NCI-H226 (cell line): ENCODE results near the gene NRARP.
"Not testable (repeated sequence)": the region's sequence is repeated elsewhere in the genome, so short reads cannot be mapped to it uniquely, and the experiment has no call there.

Experiments used
- DNase-seq: peaks from one replicate; pipeline ENCODE4 v3.0.0-alpha.2; 2015

NRARP gene, protein sequence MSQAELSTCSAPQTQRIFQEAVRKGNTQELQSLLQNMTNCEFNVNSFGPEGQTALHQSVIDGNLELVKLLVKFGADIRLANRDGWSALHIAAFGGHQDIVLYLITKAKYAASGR

DNA sequence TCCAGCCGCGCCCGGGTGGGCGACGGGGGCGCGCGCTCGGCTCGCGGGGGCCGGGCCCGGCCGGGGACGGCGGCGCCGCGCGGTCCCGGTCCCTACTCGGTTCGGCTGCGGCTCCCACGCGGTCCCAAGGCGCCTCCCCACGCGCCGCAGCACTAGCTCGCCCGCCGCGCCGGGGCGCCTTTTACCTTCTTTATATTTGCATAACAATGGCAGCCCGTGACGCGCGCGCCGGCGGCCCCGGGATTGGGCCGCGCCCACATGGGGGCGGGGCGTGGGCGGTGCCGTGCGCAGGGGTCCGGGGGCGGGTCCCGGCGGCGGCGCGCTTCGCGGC, at the start of gene NRARP:
NRARP (minus strand) TSS at position 154 of the 331 bp plus-strand sequence. CDS start 343 bp downstream, outside the sequence.
- DNase-seq, result peak; percentile 71

DNA sequence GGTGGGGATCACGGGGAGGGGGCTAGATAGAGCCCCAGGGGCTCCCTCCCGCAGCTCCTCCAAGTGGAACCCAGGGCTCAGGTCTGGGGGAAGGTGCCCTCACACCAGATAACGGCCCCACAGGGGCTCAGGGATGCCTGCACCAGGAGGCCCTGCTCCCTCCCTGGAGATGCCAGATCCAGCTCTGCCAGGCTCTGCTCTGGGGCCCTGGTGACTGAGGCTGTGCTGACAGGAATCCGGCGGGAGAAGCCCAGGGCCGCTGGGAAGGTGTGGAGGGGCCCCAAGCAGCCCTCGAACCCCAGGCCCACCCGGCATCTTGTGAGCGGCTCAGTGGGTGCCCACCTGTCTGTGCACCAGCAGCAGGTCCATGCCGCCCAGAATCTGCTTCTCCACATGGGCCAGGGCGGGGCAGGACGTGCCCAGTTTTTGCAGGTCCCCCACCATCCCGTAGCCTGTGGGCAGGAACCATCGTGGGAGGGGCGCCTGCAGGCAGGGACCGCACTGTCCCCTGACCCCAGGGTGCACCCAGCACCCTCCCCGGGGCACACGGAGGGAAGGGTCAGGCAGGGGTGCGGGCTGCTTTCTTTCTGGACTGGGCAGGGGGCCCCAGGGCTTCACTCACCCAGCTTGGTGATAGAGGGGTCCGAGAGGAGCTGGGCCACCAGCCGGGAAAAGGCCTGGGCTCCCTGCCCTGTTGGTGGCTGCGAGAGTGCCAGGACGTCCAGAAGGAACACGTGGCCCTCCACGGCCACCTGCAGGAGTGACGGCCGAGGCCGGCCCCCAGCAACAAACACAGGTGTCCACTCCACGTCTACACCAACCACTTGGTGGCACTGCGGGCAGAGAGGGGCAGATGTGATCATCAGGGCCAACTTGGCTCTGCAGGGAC, 48.9 kb upstream of the NRARP start:
- DNase-seq, result no peak

DNA sequence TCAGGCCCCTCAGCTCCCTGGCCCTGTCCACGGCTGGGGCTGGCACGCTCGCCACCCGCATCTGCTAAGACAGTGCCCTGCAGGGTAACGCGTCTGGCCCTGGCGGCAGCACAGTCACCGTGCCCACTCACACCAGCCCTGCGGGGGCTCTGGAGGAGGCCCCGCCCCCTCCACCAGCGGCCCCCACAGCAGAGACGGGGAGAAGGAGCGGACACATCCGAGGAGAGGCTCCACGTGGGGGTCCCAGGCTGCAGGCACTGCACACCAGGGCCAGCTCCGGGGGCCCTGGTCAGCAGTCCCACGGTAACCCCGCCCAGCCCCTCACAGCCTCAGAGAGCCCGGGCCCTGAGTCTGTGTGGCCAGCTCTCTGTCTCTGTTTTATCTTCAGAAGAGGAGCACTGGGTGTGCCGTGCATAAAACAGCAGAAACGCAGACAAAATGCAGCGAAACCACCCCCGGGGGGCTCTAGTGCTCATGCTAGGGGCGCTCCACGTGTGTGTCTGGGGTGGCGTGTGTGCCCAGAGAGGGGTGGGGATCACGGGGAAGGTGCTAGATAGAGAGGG, 47.5 kb upstream of the NRARP start:
- no peak for DNase-seq

DNA sequence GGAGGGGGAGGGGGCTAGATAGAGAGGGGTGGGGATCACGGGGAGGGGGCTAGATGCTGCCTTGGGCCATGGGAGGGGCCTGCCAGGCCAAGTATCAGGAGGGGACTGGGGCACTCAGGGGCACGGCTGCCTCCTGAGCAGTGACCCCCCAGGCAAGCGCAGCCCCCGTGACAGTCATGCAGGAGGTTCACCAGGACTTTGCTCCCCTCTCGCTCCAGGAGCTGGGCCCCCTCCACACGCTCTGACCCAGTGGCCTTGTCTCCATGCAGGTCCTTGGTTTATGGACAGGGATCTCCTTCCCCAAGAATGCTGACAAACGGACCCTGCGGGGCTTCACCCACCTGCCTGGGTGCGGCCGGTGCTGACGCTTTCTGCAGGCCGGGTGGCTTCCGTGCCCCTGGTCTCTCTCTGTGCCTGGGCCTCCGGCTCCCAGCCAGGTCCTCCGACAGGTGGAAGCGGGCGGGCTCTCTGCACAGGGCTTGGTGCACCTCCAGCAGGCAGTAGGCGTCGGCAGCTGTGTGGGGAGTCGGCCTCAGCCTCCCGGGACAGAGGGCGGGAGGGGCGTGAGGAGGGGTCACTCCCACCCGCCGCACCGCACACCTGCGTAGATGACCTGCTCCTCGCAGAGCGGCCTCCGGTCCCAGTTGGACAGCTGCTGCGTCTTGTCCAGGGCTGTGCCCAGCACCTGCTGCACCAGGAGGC, 46.8 kb upstream of the NRARP start:
- no peak for DNase-seq

DNA sequence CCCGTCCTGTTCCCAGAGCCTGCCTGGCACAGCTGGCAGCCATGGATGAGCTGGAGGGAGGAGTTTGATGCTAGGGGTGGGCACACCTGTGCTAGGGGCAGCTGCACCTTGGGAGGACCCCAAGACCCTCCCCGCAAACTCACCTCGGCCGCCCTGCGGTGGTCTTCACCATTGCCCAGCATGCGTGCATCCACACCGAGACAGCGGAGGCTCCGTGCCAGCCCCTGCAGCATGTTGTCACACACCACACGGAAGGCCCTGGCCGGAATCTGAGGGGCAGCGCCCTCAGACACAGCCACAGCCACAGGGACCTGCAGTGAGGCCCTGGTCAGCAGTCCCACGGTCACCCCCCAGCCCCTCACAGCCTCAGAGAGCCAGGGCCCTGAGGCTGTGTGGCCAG, 45.9 kb upstream of the NRARP start:
- DNase-seq, result no peak

DNA sequence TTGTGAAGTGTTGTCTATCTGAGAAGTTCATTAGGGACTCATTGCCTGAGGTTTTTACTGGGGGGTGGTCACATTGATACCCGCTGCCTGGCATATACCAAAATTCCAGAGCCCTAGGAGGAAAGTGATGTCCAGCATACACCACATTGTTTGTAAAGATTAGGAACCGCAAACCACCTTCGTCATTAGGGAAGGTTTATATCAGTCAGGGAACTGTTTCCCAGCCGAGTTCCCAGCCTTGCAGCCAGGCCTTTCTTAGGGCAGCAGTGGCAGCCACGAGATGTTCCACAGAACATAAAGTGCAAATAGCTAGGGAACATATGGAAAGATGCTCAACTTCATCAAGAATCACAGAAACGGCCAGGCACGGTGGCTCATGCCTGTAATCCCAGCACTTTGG, 40.4 kb upstream of the NRARP start:
- DNase-seq, result no peak

DNA sequence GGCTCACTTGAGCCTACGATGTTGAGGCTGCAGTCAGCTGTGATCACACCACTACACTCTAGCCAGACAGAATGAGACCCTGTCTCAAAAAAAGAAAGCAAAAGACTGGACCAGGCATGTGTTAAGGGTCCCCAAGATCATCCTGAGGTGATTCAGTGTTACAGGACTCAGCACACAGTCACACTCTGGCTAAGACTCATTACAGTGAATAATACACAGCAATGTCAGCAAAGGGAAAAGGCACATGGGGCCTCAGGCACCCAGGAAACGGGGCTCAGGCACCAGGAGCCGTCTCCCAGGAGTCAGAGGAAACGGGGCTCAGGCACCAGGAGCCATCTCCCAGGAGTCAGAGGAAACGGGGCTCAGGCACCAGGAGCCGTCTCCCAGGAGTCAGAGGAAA, 39.2 kb upstream of the NRARP start:
- DNase-seq, result no peak

DNA sequence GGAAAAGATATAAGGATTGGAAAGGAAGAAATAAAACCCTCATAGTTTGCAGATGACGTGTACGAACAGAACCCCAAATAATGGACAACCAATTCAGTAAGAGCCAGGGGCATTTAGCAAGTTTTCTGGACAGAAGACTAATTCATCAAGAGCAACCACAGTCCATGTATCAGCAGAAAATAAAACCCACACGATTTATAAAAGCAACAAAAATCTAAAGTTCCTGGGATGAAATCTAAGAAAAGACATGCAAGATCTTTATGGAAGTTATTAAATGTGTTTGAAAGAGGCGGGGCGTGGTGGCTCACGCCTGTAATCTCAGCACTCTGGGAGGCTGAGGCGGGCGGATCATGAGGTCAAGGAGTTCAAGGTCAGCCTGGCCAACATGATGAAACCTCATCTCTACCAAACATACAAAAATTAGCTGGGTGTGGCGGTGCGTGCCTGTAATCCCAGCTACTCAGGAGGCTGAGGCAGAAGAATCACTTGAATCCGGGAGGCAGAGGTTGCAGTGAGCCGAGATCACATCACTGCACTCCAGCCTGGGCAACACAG, 37.9 kb upstream of the NRARP start:
- DNase-seq, result not testable (repeated sequence)

DNA sequence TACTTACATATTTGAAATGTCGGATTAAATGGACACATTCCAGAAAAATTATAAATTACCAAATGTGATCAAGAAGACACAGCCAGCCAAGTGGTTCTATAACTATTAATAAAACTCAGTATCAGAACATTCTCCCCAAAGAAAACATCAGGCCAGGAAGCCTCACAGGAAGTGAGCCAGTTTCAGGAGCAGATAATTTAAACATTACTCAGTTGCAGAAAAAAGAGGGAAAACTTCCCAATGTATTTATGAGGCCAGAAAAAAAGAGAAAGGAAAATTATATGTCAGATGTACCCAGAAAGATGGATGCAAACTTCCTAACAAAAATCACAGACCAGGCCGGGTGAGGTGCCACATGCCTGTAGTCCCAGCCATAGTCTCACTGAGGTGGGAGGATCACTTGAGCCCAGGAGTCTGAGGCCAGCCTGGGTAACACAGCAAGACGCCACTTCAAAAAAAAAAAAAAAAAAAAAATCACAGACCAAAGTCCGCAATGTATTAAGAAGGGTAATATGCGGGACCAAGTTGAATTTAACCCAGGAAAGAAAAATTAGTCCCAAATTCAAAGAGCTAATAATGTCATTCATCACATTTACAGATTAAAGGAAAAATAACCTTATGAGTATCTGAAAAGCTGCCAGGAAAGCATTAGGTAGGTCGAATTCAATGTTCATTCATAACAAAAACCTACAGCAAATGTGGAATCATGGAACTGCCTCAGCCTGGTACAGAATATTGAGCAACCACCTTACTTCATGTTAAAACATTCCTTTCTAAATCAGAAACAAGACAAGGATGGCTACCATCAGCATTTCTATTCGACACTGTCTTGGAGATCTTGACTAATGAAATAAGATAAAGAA, 37.2 kb upstream of the NRARP start:
- DNase-seq, result peak; percentile 87

DNA sequence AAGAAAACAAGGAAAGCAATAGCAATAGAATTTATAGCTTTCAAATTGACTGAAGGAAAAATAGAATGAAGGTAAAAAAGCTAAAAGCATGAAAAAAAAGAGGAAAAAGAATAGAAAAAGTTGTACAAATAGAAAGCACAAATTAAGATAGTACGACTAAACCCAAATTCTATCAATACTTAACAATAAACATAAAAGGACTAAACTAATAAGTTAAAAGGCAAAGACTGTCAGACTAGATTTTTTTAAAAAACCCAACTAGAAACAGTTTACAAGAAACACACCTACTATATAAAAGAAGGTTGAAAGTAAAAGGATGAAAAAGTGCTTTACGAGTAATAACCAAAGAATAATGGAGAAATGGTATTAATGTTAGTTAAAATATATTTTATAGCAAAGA, 34.7 kb upstream of the NRARP start:
- no peak for DNase-seq

DNA sequence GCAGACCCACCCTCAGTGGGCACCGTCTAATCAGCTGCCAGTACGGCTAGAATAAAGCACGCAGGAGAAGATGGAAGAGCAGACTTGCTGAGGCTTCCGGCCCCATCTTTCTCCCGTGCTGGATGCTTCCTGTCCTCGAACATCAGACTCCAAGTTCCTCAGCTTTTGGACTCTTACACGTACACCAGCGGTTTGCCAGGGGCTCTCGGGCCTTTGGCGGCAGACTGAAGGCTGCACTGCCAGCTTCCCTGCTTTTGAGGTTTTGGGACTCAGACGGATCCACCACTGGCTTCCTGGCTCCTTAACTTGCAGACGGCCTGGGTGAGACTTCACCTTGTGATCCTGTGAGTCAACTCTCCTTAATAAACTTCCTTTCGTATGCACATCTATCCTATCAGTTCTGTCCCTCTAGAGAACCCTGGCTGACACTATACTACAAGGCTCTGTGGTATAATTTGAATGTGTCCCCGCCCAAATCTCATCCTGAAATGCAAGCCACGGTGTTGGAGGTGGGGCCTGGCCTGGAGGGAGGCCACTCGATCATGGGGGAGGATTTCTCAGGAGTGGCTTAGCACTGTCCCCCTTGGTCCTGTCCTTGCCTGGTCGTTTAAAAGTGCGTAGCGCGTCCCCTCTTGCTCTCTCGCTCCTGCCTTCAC, 31.1 kb upstream of the NRARP start:
- DNase-seq, result no peak

DNA sequence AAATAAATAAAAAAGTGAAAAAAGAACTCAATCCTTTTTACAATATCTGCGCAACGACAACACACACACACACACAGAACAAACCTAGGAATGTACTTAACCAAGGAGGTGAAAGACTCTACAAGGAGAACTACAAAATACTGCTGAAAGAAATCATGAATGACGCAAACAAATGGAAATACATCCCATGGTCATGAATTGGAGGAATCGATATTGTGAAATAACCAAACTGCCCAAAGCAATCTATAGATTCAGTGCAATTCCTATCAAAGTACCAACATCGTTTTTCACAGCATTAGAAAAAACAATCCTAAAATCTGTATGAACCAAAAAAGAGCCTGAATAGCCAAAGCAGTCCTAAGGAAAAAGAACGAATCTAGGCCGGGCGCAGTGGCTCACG, 29.9 kb upstream of the NRARP start:
- no peak for DNase-seq

DNA sequence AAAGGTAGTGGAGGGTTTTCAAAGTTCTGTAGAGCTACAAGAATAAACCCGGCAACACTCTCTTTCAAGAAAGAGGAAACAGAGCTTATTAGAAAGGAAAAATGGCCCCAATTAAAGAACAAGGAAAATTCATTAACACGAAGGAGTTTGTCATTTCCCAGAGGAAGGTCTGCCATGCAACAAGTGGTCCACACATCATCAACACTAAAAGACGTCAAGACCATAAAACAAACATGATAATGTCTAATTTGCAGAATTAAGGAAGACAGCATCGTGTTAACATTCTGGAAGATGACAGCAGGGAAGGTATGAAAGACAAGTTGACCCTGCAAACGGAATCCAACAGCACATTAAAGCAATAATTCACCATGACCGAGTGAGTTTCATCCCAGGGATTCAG, 28.6 kb upstream of the NRARP start:
- DNase-seq, result no peak

DNA sequence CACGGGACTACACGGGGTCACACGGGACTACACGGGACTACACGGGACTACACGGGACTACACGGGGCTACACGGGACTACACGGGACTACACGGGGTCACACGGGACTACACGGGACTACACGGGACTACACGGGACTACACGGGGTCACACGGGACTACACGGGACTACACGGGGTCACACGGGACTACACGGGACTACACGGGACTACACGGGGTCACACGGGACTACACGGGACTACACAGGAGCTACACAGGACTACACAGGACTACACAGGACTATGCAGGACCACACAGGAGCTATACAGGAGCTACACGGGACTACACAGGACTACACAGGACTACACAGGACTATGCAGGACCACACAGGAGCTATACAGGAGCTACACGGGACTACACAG, 27.5 kb upstream of the NRARP start:
- DNase-seq, result not testable (repeated sequence)

DNA sequence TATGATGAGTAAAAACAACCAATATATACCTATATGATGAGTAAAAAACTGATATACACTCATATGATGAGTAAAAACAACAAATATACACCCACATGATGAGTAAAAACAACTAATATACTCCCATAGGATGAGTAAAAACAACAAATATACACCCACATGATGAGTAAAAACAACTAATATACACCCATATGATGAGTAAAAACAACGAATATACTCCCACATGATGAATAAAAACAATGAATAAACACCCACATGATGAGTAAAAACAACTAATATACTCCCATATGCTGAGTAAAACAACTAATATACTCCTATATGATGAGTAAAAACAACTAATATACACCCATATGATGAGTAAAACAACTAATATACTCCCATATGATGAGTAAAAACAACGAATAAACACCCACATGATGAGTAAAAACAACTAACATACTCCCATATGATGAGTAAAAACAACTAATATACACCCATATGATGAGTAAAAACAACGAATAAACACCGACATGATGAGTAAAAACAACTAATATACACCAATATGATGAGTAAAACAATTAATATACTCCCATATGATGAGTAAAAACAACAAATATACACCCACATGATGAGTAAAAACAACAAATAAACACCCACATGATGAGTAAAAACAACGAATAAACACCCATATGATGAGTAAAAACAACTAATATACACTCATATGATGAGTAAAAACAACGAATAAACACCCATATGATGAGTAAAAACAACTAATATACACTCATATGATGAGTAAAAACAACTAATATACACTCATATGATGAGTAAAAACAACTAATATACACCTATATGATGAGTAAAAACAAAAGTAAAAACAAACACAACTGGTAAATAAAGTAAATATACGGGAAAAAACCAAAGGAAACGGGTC, 25.8 kb upstream of the NRARP start:
- DNase-seq, result not testable (repeated sequence)

DNA sequence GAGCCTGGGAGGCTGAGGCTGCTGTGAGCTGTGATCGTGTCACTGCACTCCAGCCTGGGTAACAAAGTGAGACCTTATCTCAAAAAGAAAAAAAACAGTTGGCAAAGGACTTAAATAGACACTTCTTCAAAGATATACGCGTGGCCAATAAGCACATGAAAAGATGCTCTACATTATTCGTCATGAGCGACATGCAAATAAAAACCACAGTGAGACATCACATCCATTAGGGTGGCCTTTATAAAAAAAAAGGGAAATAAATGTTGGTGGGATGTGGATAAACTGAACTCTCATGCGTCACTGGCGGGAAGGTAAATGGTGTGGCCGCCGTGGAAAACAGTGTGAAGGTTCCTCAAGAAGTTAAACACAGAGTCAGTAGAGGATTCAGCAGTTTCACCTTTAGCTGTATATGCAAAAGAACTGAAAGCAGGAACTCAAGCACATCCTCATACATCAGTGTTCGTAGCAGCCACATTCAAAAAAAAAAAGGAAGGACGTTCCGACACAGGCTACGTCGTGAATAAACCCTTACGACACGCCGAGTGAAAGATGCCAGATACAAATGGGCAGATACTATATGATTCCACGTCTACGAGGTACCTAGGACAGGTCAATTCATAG, 24.5 kb upstream of the NRARP start:
- no peak for DNase-seq

DNA sequence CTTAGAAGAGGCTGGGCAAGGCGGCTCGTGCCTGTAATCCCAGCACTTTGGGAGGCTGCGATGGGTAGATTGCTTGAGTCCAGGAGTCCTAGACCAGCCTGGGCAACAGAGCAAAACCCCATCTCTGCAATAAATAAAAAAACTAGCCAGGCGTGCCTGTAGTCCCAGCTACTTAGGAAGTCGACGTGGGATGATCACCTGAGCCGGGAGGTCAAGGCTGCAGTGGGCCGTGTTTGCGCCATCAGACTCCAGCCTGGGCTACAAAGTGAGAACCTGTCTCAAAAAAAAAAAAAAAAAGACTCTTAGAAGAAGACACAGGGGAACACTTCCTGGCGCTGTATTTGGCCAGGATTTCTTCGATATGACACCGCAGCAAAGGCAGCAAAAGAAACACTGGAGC, 23.7 kb upstream of the NRARP start:
- DNase-seq, result no peak

DNA sequence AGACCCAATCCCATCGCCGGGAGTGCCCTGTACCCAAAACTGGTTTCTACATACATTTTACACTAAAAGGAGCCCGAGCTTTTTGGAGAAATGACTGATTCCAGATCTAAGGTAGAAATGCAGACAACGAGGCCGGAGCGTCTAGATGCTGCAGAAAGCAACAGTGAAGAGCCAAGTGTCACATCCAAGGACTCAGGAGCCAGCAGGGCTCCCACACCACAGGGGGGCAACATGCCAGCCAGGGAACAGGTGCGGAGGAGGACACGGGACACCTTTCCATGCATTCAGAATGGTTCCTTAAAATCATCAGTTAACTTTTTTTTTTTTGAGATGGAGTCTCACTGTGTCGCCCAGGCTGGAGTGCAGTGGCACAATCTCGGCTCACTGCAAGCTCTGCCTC, 23.1 kb upstream of the NRARP start:
- no peak for DNase-seq

DNA sequence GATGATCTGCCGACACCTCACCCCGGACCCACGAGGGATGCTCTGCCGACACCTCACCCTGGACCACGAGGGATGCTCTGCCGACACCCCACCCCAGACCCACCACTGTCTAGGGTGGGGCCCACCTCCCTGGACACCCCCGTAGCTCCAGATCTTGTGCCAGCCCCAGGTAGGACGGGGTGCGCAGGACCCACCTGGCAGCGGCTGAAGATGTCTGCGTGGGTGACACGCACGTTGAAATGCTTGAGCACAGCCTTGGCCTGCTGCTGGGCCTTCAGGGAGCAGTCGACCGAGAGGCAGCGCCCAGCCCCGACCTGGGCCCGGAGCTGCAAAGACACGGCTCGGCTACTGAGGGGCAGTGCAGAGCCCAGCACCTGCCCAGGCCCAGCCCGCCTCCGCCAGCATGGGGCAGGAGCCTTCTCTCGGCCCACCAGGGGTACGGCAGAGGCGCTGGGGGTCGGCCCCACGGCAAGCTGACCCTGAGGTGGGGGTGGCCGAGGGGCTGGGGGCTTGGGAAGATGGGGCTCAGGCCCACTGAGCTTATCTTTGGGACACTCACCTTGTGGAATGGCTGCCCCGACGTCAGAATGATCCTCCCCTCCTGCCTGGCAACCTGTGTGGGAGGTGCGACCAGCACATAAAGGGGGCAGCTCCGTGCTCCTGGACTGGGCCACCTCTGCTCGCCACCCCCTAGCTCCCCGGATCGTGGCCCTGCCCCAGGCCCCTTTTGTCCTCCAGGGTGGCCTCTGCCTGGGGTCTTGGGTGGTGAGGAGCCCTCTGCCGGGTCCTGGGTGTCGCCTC, 21.7 kb upstream of the NRARP start:
- DNase-seq, result no peak
